GM10847 (cell line): ENCODE measurements around the gene MST1.

ENCODE experiments used
- POLR2A ChIP-seq: IDR thresholded peaks from 2 replicates; pipeline ENCODE4 v1.6.1; 2011; ENCODE audit not compliant: insufficient read length; ENCODE audit errors: extremely low read depth

MST1 gene

DNA sequence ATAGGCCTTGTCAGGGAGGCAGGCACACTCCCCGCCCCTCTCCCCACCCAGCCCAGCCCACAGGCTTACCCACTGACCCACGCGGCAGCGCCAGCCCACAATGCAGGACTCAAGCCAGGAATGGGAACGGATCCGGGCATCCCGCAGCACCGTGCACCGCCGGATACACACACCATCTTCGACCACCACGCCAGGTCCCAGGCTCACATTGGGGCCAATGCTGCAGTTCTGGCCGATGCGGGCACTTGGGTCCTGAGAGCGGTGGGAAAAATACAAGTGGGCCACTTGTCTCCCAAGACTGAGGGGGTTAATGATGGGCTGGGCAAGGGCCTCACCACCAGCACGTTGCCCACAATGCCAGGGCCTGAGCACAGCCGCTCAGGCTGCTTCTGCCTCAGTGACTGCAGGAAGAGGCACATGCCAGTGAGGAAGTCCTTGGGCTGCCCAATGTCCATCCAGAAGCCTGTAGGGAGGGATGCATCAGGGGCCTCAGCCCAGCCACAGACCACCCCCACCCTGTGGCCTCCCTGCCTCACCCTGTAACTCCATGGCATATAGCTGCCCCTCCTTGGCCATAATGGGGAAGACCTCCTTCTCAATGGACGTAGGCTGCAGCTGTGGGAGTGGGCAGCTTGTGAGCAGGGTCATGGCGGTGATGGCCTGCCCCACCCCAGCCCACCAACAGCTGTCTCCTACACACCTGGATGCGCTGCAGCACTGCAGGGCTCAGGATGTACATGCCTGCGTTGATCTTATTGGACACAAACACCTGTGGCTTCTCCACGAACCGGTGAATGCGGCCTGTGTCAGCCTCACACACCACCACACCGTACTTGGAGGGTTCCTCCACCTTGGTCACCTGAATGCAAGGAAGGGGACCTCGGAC is 32.9 kb upstream of the MST1 start:
- no peak for TF ChIP-seq POLR2A

- no peak for TF ChIP-seq POLR2A
These were observed 32.3 kb upstream of the MST1 start for GRCh38 chr3:49721596-49721895.

DNA sequence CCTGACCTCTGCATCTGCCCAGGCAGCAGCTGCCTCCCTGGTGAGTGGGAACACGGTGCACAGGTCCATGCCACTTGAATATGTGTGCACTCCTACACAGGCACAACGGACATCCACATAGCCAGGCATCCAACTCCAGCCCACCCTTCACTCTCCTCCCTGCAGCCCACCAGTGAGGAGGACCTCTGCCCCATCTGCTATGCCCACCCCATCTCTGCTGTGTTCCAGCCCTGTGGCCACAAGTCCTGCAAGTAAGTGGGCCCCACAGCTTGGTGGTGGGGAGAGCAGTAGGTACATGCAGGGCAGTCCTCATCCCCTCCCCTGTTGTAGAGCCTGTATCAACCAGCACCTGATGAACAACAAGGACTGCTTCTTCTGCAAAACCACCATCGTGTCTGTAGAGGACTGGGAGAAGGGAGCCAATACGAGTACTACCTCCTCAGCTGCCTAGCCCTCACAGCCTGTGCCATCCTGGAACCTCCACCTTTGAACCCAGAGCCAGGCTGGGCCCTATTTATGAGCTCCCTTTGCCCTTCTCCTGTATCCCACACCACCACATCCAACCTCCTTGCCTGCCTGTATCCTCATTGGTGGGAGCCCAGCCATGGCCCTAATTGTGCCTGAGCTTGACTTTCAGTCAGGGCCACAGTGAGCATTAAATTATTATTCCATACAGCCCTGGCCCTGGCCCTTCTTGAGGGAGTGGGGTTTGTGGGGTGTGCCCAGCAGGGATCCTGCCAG is 31.8 kb upstream of the MST1 start:
- no peak for TF ChIP-seq POLR2A

- TF ChIP-seq POLR2A, result peak; percentile 75
These were observed 30.1 kb upstream of the MST1 start, which contains the start of gene AMIGO3 for GRCh38 chr3:49719214-49719884. Gene AMIGO3, minus strand, starts transcription at chr3:49719684. Its CDS starts 219 bp downstream, at chr3:49719465.

DNA sequence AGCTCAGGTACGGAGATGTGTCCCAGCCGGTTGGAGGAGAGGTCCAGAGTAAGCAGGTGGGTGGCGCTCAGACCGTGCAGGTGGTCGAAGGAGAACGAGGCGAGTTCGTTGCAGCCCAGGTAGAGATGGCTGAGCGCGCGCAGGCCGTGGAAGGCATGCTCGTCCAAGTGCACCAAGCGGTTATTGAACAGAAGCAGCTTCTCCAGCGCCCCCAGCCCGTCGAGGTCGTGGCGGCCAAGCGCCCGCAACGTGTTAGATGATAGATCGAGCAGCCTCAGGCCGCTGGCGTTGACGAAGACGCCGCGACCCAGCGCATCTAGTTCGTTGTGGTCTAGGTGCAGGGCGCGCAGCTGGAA is 29.6 kb upstream of the MST1 start:
- TF ChIP-seq POLR2A, result no peak

- TF ChIP-seq POLR2A, result peak; percentile 17
These were observed 28.9 kb upstream of the MST1 start for GRCh38 chr3:49717959-49718857.

- TF ChIP-seq POLR2A, result no peak
These were observed 28.1 kb upstream of the MST1 start for GRCh38 chr3:49717211-49717958.

DNA sequence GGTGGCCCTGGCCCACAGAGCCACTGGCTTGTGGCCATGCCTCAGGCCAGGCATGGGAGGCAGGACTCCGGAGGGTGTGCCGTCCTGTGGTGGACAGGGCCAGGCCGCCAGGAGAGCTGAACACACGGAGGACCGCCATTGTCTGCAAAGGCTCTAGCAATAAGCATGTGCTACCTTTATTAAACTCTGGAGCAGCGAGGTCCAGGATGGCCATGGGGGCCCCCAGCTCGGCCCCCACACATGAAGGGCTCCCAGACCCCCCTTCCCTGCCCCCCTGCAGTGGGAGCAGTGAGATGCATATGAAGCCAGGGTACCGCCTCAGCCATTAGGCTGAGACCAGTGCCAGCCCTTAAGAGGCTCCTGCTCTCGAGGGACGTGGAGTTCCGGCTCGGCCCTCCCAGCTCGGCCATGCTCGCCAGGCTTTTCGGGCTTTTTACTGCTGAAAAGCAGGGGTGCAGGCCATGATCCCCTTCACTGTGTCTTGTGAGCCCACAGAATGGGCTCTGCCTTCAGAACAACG is 27.5 kb upstream of the MST1 start:
- TF ChIP-seq POLR2A, result no peak

- TF ChIP-seq POLR2A, result no peak
These were observed 26.9 kb upstream of the MST1 start for GRCh38 chr3:49716169-49716568.

DNA sequence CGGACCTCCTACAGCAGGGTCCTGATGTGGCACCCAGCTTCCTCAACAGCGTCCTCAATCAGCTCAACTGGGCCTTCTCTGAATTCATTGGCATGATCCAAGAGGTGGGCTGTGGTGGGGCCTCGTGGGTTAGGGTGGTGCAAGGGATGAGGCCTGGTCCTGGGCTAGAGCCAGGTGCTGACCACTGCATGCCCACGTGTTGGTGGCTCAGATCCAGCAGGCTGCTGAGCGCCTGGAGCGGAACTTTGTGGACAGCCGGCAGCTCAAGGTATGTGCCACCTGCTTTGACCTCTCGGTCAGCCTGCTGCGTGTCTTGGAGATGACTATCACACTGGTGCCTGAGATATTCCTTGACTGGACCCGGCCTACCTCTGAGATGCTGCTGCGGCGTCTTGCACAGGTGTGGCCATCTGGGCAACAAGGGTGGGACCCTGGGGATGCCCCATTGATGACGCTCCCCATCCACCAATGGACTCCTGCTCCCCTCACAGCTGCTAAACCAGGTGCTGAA is 26.4 kb upstream of the MST1 start:
- TF ChIP-seq POLR2A, result no peak

DNA sequence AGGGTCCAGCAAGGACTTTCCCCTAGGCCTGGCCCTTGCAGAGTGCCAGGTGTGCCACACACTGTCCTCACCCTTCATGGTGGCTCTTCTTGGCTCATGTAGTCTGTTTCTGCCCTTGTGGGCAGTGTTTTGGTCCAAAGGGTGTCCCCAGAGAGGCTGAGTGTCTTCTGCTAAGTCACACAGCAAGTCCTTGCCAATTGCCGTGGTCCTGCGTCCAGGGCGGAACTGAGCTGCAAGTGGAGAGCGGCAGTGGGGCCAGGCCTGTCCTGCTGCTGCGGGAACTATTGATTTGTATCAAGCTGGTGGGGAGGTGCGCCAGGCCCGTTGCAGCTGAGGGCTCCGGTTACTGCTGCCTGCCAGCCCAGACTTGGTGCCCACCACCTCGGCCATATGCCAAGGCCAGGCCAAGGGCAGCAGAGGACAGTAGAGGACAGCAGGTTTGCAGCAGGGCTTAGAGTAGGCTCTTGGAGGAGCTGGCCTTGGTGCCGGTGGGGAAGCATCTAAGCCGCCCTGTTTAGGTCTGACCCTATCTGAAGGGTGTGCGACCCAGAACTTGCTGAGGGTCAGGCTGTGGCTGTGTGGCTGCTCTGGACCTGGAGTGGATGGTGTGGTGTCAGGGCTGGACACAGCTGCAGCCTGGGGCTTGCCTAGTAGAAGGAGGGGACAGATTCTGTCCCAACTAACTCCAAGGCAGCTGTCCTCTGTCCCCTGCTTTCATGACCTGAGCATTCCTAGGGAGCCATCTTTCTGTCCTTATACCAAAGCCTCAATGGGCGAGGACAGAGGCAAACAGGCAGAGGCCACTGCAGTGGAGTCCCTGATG is 25.7 kb upstream of the MST1 start:
- no peak for TF ChIP-seq POLR2A

- TF ChIP-seq POLR2A, result no peak
These were observed 24.2 kb upstream of the MST1 start for GRCh38 chr3:49713336-49714105.
